CD4-positive, alpha-beta memory T cell (primary cell): ENCODE results near the gene PRR15L. TPM values are rescaled to one million over a fixed set of nuclear protein-coding genes. Genes with fewer than 3 reads are reported as not detected.
"Not testable (repeated sequence)": the region's sequence is repeated elsewhere in the genome, so short reads cannot be mapped to it uniquely, and the experiment has no call there.

Experiments used
- CTCF ChIA-PET: fragments of 350-600 bp; sonication (Branson Sonifier 250); formaldehyde crosslinking; loops from one replicate; lab custom pipeline; 2021; ENCODE audit warnings: inconsistent platforms; ENCODE audit not compliant: partially characterized antibody; lab: Charles Lee
- POLR2A ChIA-PET: fragments of 350-600 bp; sonication (Branson Sonifier 250); formaldehyde crosslinking; loops from one replicate; lab custom pipeline; 2021; ENCODE audit not compliant: partially characterized antibody; lab: Charles Lee
- DNase-seq, 5 donors: peaks; one replicate each; pipeline versions ENCODE4 v3.0.0 to v3.0.0-alpha.2; 2020 to 2022; ENCODE audit warnings: mixed read lengths in 1 of 5
- H3K27ac ChIP-seq: one replicate; pipeline ENCODE4 v1.7.0; 2013; ENCODE audit warnings: low read depth, low read length
- H3K27me3 ChIP-seq: 2 replicates; pipeline ENCODE4 v1.7.0; 2013; ENCODE audit warnings: mild to moderate bottlenecking, low read length, moderate library complexity; ENCODE audit not compliant: insufficient read depth
- H3K36me3 ChIP-seq: 2 replicates; pipeline ENCODE4 v1.7.0; 2013; ENCODE audit warnings: mild to moderate bottlenecking, low read length, moderate library complexity; ENCODE audit not compliant: insufficient read depth
- H3K4me1 ChIP-seq: 2 replicates; pipeline ENCODE4 v1.7.0; 2013; ENCODE audit warnings: mild to moderate bottlenecking, low read length, moderate library complexity; ENCODE audit not compliant: insufficient read depth
- H3K4me3 ChIP-seq, 2 donors: one replicate each; pipeline ENCODE4 v1.7.0; 2013; ENCODE audit warnings: low read length in 2 of 2, mild to moderate bottlenecking in 1 of 2
- H3K9me3 ChIP-seq, 2 donors: one replicate each; pipeline ENCODE4 v1.7.0; 2013; ENCODE audit warnings: low read length in 2 of 2, control low read depth in 1 of 2; ENCODE audit not compliant: control insufficient read depth in 1 of 2
- H3K27ac Mint-ChIP-seq, 7 donors: one replicate each; pipeline ENCODE4 v1.8.0; 2020 to 2021; ENCODE audit warnings: mixed read lengths in 7 of 7, mild to moderate bottlenecking in 6 of 7, inconsistent platforms in 3 of 7, moderate library complexity in 3 of 7
- H3K27me3 Mint-ChIP-seq, 2 donors: one replicate each; pipeline ENCODE4 v1.8.0; 2020 to 2021; ENCODE audit warnings: mixed read lengths in 2 of 2
- H3K36me3 Mint-ChIP-seq, 2 donors: one replicate each; pipeline ENCODE4 v1.8.0; 2020 to 2021; ENCODE audit warnings: mixed read lengths in 2 of 2, inconsistent platforms in 1 of 2, mild to moderate bottlenecking in 1 of 2
- H3K4me1 Mint-ChIP-seq, 4 donors: one replicate each; pipeline ENCODE4 v1.8.0; 2020 to 2021; ENCODE audit warnings: mixed read lengths in 4 of 4, mild to moderate bottlenecking in 1 of 4
- H3K4me3 Mint-ChIP-seq, 8 donors: one replicate each; pipeline ENCODE4 v1.8.0; 2020 to 2021; ENCODE audit warnings: mixed read lengths in 8 of 8, mild to moderate bottlenecking in 7 of 8, moderate library complexity in 6 of 8, inconsistent platforms in 3 of 8
- H3K9me3 Mint-ChIP-seq, 8 donors: one replicate each; pipeline ENCODE4 v1.8.0; 2020 to 2021; ENCODE audit warnings: mixed read lengths in 8 of 8, mild to moderate bottlenecking in 5 of 8, inconsistent platforms in 3 of 8, moderate library complexity in 1 of 8
- intact Hi-C: fragments of 100-400 bp; cut with micrococcal nuclease; formaldehyde crosslinking; loops from one replicate; pipeline ENCODE4 v1.15.1; 2023
- polyA plus RNA-seq, 2 donors: library from polyadenylated mRNA; unstranded; fragments of 300-500 nt; fragmentation: Illumina TruSeq; gene quantifications; one replicate each; pipeline ENCODE4 v1.2.3, GENCODE V29; 2021
- total RNA-seq, 2 experiments: library from RNA; stranded (reverse); gene quantifications; one replicate each; pipeline ENCODE4 v1.2.3, GENCODE V29; 2021

PRR15L gene
- total and polyA plus RNA-seq, 4 experiments from 2014 or later: 0.11 TPM; not detected in 3

GRCh38 chr17:47941246-47942095, 16.2 kb downstream of the PRR15L start, which contains the start of gene PNPO:
TSS of gene PNPO (plus strand) at chr17:47941571. CDS start at chr17:47941676, 105 bp downstream.
- Histone ChIP-seq H3K36me3 (peaks cover 4% of the 10 kb centered on the region), H3K27me3 (no peaks in the 10 kb centered on the region), H3K4me3 (peak within 1 kb of the TSS; percentile 82 to 85), H3K9me3 (no peaks in the 10 kb centered on the region), H3K4me1 (peaks cover 29% of the 10 kb centered on the region), H3K27ac (peak within 1 kb of the TSS; percentile 76)
- CTCF ChIA-PET: interaction anchor here (1.3 to 15.5 kb wide), 5 partner anchors 8 to 132 kb away, joined by 3 to 244 read pairs (median 4); partner anchors contain the start of gene CDK5RAP3
- POLR2A ChIA-PET: interaction anchor here (0.7 to 3.6 kb wide), 18 partner anchors 9 to 209 kb away, joined by 3 to 34 read pairs (median 4); partner anchors contain the start of genes CDK5RAP3, OSBPL7, SCRN2 and SNX11
- Mint-ChIP-seq H3K36me3 (peaks cover 6 to 15% of the 10 kb centered on the region in 2 donors), H3K27ac (peak within 1 kb of the TSS; percentile 62 to 96 (median 92)), H3K27me3 (no peaks in the 10 kb centered on the region), H3K4me1 (peaks cover 20 to 46% (median 32%) of the 10 kb centered on the region in 4 donors), H3K9me3 (no peaks in the 10 kb centered on the region), H3K4me3 (peak within 1 kb of the TSS; percentile 77 to 95 (median 88))
- peak; percentile 93 to 98 (median 94) for DNase-seq
- intact Hi-C loops: loop anchor here (1.0 to 10.0 kb wide), 4 partner anchors 29 to 891 kb away; partner anchors contain the start of gene CALCOCO2

GRCh38 chr17:47937941-47938340, 19.7 kb downstream of the PRR15L start:
- peaks cover 0 to 4% of the 10 kb centered on the region in 2 donors for H3K36me3 Mint-ChIP-seq
- ChIA-PET POLR2A (no interaction called here), CTCF (interaction anchor here (2.1 to 11.4 kb wide), 2 partner anchors 11 to 32 kb away, joined by 6 to 98 read pairs; no protein-coding TSS in a partner anchor)
- no peak overlapping the region for H3K4me3 Mint-ChIP-seq
- H3K9me3 ChIP-seq: no peaks in the 10 kb centered on the region
- H3K27ac ChIP-seq: no peak overlapping the region
- H3K4me1 ChIP-seq: peaks cover 13% of the 10 kb centered on the region
- H3K27me3 ChIP-seq: no peaks in the 10 kb centered on the region
- H3K4me1 Mint-ChIP-seq: peaks cover 10 to 21% (median 16%) of the 10 kb centered on the region in 4 donors
- intact Hi-C loops: no loop called here
- no peak for DNase-seq
- H3K36me3 ChIP-seq: no peaks in the 10 kb centered on the region
- no peaks in the 10 kb centered on the region for H3K9me3 Mint-ChIP-seq
- H3K27ac Mint-ChIP-seq: no peak overlapping the region
- H3K27me3 Mint-ChIP-seq: no peaks in the 10 kb centered on the region
- no peak overlapping the region for H3K4me3 ChIP-seq

- Mint-ChIP-seq H3K36me3 (peaks cover 0 to 3% of the 10 kb centered on the region in 2 donors), H3K4me3 (no peak overlapping the region), H3K4me1 (peaks cover 2 to 8% (median 3%) of the 10 kb centered on the region in 4 donors), H3K27ac (no peak overlapping the region), H3K9me3 (peaks cover 0 to 2% (median 0%) of the 10 kb centered on the region in 8 donors), H3K27me3 (no peaks in the 10 kb centered on the region)
- H3K4me1 ChIP-seq: peaks cover 3% of the 10 kb centered on the region
- H3K27me3 ChIP-seq: no peaks in the 10 kb centered on the region
- DNase-seq: no peak
- no peak overlapping the region for H3K4me3 ChIP-seq
- no peak overlapping the region for H3K27ac ChIP-seq
- no peaks in the 10 kb centered on the region for H3K9me3 ChIP-seq
- POLR2A ChIA-PET: interaction anchor here (1.3 to 2.0 kb wide), 2 partner anchors 14 to 40 kb away, joined by 4 to 5 read pairs; partner anchors contain the start of gene SP2
- intact Hi-C loops: no loop called here
- CTCF ChIA-PET: interaction anchor here (1.5 to 11.4 kb wide), 3 partner anchors 13 to 34 kb away, joined by 4 to 98 read pairs (median 6); no protein-coding TSS in a partner anchor
- H3K36me3 ChIP-seq: no peaks in the 10 kb centered on the region
These were observed 21.7 kb downstream of the PRR15L start for GRCh38 chr17:47935961-47936360.

- H3K4me1 Mint-ChIP-seq, H3K27ac Mint-ChIP-seq, intact Hi-C loops, H3K36me3 ChIP-seq, H3K4me3 ChIP-seq, H3K27me3 ChIP-seq, H3K9me3 ChIP-seq, H3K9me3 Mint-ChIP-seq, H3K36me3 Mint-ChIP-seq, H3K27me3 Mint-ChIP-seq, DNase-seq, H3K27ac ChIP-seq, H3K4me3 Mint-ChIP-seq, H3K4me1 ChIP-seq: not testable (repeated sequence)
- POLR2A ChIA-PET: interaction anchor here (1.3 to 2.0 kb wide), 2 partner anchors 15 to 40 kb away, joined by 4 to 5 read pairs; partner anchors contain the start of gene SP2
- CTCF ChIA-PET: interaction anchor here (1.5 to 11.4 kb wide), 2 partner anchors 14 to 20 kb away, joined by 4 to 98 read pairs; no protein-coding TSS in a partner anchor
These were observed 22.2 kb downstream of the PRR15L start for GRCh38 chr17:47935468-47935867.

- no peaks in the 10 kb centered on the region for H3K9me3 ChIP-seq
- no peak for DNase-seq
- Mint-ChIP-seq H3K27me3 (no peaks in the 10 kb centered on the region), H3K4me1 (peaks cover 0 to 2% (median 0%) of the 10 kb centered on the region in 4 donors), H3K4me3 (no peak overlapping the region), H3K27ac (peak overlapping the region in 1 of 7 donors; percentile 41), H3K9me3 (peaks cover 0 to 2% (median 0%) of the 10 kb centered on the region in 8 donors), H3K36me3 (peaks cover 5 to 9% of the 10 kb centered on the region in 2 donors)
- no peaks in the 10 kb centered on the region for H3K27me3 ChIP-seq
- ChIA-PET POLR2A (interaction anchor here (2.0 kb wide), 1 partner anchor 15 kb away, joined by 4 read pairs; no protein-coding TSS in a partner anchor), CTCF (interaction anchor here (11.4 kb wide), 1 partner anchor 14 kb away, joined by 98 read pairs; no protein-coding TSS in a partner anchor)
- no peak overlapping the region for H3K4me3 ChIP-seq
- H3K27ac ChIP-seq: no peak overlapping the region
- H3K4me1 ChIP-seq: no peaks in the 10 kb centered on the region
- no peaks in the 10 kb centered on the region for H3K36me3 ChIP-seq
- intact Hi-C loops: no loop called here
These were observed 22.8 kb downstream of the PRR15L start for GRCh38 chr17:47934856-47935255.

- H3K4me3 ChIP-seq: no peak overlapping the region
- POLR2A ChIA-PET: no interaction called here
- peak overlapping the region in 2 of 7 donors; percentile 23 to 81 for H3K27ac Mint-ChIP-seq
- peaks cover 6% of the 10 kb centered on the region for H3K36me3 ChIP-seq
- CTCF ChIA-PET: interaction anchor here (0.6 to 11.4 kb wide), 2 partner anchors 17 to 200 kb away, joined by 4 to 98 read pairs; no protein-coding TSS in a partner anchor
- DNase-seq: no peak
- no peaks in the 10 kb centered on the region for H3K27me3 Mint-ChIP-seq
- no peak overlapping the region for H3K27ac ChIP-seq
- H3K4me1 ChIP-seq: no peaks in the 10 kb centered on the region
- peaks cover 17 to 33% of the 10 kb centered on the region in 2 donors for H3K36me3 Mint-ChIP-seq
- no peaks in the 10 kb centered on the region for H3K27me3 ChIP-seq
- peaks cover 0 to 2% (median under 1%) of the 10 kb centered on the region in 4 donors for H3K4me1 Mint-ChIP-seq
- peaks cover 0 to 2% (median 0%) of the 10 kb centered on the region in 8 donors for H3K9me3 Mint-ChIP-seq
- H3K9me3 ChIP-seq: no peaks in the 10 kb centered on the region
- intact Hi-C loops: no loop called here
- no peak overlapping the region for H3K4me3 Mint-ChIP-seq
These were observed 25.8 kb downstream of the PRR15L start for GRCh38 chr17:47931848-47932247.
